Activated CD4-positive, alpha-beta T cell treated with anti-CD3 and anti-CD28 coated beads, Interleukin-2, amount 50 U/mL, for 1 hour (primary cell): ENCODE data around the gene DOCK10.

Experiments used
- DNase-seq: peaks from one replicate; pipeline ENCODE4 v3.0.0-alpha.2; 2020

Gene DOCK10

DNA sequence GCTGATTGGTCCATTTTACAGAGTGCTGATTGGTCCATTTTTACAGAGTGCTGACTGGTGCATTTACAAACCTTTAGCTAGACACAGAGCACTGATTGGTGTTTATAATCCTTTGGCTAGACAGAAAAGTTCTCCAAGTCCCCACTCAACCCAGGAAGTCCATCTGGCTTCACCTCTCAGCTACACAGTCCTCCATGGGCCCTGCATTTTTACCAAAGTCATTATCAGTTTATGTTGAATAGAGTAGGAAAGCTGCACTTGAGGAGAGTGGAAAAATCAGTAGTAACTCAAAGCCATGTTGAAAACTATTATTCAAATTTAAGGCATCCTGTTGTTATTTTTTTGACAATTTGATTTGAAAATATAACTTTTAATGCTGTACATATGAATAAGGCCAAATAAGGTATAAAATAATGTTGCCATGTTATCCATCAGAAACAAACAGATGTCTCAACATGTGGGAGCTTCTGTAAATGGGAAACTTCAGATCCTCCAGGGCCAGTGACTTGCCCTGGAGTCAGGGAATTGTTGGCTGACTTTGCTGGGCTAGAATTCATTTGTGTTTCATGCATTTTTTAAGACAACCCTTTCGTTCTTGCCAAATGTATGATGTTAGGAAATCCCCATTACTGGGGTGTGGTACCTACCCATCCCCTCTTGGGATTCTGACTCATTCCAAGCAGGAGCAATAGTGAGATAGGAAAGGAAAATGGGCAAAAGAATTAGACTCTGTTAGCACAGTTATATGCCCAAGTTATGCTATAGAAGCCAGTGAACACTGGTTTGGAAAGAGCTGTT is 288.3 kb downstream of the DOCK10 start:
- DNase-seq = no peak

DNA sequence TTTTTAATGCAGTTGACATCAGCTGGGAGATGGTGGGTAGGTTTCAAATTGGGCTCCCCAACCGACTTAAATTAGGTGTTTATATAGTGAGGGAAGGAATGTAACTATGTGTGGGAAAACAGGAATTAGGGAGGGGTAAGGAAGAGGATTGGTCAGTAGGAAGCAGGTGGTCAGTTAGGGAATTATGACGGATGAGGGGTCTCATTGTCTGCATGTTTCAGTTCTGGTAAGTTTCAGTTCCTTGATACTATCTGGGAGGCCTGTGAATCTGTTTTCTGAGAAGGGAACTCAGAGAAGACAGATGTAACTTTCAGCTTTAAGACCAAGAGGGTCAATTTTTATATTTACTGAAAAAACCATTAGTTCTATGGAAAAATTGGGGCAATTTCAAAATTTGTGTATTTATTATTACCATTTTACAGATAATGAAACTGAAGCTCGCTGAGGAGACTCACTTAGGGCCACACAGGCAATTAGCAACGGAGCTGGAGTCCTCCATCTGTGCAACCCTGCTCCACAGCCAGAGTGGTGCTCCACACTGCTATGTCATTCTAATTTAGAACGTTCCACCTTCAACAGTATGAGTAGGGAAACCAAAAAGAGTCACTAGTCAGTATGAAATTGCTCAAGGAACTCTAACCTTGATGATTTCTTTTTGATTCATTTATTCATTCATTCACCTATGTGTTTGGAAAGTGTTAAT is 290.1 kb downstream of the DOCK10 start:
- no peak for DNase-seq

DNA sequence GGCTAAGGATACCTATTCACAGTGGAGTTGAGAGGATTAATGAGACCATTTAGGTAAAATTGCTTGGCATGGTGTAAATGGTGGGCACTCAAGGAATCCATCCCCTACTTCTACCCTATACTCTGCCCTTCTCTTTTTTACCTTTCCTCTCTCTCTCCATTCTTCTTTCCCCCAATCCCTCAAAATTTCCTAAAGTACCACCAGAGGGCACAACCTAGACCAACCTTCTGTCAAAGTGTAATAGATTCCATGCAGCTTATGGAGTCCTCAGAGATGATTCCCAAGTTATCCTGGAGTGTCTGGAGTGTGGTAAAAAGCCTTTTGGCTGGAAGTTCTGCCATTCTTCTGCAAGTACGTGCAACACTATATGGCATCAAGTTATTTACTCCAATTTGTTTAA is 293.1 kb downstream of the DOCK10 start:
- DNase-seq = no peak

DNA sequence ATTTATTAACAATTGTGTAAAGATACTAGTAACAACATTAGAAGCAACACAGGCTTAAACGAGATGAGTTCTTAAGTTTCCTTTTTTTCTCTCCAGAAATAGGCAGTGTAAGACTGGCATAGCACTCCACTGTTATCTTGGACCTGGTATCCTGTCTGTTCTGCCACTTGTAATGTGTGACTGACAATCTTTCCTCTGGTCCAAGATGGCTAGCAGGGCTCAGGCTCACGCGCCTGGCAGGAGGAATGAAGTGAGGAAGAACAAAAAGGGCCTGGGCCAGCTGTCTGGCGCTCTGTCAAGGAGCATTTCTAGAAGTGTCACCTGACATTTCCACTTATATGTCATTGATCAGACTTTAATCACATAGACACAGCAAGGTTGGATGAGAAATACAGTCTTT is 294.5 kb downstream of the DOCK10 start:
- no peak for DNase-seq

DNA sequence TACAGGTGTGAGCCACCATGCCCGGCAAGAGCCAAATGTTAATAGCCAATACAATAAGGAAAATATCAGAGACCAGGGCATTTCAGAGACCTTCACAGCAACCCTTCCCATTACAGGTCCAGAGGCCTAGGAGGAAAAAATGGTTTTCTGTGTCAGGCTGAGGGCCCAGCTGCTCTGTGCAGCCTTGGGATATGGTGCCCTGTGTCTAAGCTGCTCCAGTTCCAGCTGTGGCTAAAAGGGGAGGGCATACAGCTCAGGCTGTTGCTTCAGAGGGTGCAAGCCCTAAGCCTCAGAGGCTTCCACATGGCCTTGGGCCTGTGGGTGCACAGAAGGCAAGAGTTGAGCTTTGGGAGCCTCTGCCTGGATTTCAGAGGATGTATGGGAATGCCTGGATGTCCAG is 306.0 kb downstream of the DOCK10 start:
- DNase-seq = no peak

DNA sequence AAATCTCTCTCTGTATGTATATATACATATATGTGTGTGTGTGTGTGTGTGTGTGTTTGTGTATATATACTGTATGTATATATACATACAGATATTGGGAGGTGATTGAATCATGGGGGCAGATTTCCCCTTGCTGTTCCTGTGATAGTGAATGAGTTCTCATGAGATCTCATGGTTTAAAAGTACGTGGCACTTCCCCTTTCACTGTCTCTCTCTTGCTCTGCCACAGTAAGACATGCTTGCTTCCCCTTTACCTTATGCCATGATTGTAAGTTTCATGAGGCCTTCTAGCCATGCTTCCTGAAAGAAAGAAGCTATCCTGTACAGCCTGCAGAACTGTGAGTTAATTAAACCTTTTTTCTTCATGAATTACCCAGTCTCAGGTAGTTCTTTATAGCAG is 307.3 kb downstream of the DOCK10 start:
- DNase-seq = no peak

DNA sequence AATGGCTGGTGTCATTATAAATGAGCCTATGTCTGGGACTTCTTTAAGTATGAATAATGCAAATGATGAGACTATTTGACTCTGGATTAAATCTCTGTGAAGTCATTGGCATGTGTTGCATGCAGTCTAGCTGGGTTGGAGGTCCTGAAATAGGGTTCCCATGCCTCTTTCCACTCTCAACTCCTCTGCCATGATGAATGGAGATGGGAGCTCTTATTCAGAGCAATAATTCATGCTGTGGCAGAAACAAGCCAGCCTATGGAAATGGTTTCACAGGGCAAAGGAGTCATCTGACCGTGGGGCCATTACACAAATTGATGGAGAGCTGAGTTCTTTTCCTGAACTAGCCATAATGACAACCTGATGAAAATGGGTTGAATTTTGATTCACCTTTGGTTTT is 310.6 kb downstream of the DOCK10 start:
- DNase-seq = no peak

DNA sequence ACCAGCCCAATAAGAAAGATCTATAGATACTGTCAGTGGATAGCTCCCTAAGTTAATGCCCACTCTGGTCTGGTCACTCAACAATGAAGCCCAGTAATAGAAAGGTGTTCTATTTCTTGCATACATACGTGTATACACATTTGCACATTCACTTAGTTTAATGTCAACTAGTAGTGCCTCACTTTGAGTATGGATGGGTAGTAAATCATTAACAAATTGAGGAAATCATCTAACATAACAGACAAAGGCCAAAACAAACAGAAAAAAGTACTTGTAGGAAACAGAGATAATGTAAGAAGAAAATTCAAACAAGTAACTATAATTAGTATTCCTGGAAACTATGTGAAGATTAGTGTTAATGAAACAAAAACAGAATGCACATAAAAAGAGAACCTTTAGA is 312.8 kb downstream of the DOCK10 start:
- DNase-seq = no peak

DNA sequence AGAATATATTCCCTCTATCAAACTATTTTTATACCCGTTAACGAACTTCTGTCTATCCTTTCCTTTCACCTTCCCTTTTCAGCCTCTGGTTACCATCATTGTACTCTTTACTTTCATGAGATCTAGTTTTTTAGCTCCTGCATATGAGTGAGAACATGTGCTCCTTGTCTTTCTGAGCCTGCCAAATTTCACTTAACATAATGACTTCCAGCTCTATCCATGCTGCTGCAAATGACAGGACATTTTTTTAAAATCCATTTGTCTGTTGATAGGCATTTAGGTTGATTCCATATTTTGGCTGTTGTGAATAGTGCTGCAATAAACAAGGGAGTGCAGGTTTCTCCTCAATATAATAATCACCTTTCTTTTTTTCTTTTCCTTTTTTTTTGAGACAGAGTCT is 317.9 kb downstream of the DOCK10 start:
- DNase-seq = no peak

DNA sequence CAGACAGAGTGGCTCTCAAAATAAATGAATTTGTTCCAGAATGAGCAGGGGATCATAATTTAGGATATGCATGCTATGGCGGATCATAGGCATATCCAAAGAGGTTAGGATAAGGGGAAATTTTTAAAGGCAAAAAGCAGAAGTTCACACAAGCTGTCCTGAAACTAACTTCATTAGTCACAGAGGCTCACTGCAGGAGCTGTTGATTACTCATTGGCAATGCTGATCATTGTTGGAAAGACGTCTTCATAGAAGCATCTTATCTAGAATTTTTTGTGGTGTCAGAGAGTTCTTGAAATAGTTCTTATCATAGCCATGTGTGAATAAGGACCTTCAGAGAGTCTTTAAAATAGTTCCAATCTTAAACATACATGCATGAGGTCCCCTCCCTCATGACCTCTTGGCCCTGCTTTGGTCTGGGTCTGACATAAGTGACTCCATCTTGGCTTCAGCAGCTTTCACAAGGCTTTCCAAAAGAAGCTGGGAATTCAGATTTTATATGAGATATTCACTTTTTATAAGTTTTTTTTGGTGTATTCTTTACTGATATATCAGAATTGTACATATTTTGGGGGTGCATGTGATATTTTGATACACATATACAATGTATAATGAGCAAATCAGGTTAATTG is 318.6 kb downstream of the DOCK10 start:
- DNase-seq = no peak

DNA sequence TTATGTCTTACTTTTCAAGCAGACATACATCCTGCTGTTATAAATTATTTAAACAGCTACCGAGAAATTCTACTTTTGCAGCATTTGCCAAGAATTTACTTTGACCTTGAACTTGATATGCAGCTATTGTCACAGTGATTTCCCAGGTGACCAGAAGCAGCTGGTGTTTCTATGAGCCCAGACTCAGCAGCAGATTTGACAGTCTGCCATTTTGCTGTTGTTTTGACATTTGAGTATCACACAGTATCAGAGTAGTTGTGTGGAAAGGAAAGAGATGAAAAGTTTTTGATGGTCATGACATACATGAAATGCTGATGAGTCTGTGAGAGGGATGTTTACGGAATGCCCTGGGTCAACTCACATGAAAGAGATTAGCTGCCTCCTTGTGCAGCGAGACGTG is 319.5 kb downstream of the DOCK10 start:
- DNase-seq = no peak

DNA sequence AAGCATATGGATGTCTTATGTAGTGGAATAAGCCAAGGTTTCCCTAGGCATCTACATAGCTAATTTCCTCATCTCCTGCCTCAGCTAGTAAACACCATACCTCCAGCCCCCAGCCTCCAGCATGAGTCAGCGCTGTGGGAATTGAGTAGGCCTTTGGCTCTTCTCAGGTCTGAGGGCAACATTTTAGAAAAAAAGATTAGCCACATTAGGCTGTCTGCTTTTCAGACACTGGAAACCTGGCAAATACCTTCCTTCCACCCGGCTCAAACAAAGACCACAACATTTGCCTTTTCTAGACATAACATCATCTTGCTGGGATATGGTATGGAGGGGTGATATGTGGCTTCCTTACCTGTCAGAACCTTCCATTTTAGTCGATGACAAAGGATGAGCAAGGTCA is 320.0 kb downstream of the DOCK10 start:
- DNase-seq = no peak

DNA sequence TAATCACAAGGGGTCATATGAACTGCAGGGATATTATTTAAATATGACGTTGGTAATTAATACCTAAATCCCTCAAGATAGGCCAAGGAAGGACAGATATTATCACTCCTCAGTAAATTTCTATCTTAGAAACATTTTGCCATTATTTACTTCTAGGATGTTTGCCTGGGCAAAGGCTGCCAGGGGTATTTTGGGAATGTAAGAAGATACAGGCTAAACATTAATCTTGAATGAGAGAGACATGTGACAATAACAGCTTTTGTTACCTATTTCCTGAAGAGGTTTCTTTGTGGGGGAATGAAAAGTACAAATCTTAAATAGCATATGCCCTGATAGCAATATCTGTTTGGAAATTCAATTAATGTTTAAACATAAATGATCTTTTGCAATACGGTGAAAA is 325.3 kb downstream of the DOCK10 start:
- no peak for DNase-seq

DNA sequence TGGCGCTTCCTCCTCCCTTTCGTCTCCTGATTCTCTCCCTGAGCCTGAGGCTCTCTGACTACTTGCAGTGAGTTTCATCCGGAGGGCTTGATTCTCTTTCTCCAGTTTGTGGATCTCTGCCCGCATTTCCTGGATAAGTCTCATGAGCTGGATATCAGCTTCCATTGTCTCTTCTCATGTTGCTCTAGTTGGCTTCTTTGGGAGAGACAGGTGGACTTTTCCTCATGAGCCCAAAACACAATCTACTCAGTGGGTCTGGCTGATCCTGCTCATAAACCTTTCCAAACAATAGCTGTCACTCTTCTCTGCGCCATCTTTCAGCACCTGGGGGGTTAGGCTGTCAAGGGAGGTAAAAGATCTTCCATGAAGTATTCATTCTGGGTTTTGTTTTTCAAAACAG is 326.1 kb downstream of the DOCK10 start, which contains the start of gene CCDC195:
Gene CCDC195 (minus strand): TSS at position 165 of the 400 bp plus-strand sequence. CDS start 0 bp downstream, at position 165.
- no peak for DNase-seq
